Liver (tissue), 9 donors: ENCODE measurements around the gene TRIM40. TPM values are rescaled to one million over a fixed set of nuclear protein-coding genes. Genes with fewer than 3 reads are reported as not detected.

ENCODE experiments used
- DNase-seq: peaks from one replicate; pipeline ENCODE4 v3.0.0-alpha.2; 2017; ENCODE audit warnings: low spot score
- H3K27ac ChIP-seq, 2 donors: one replicate each; pipeline ENCODE4 v1.7.0; 2013; ENCODE audit warnings: inconsistent platforms in 2 of 2, low read length in 2 of 2, control low read depth in 1 of 2, low read depth in 1 of 2, mild to moderate bottlenecking in 1 of 2
- H3K27me3 ChIP-seq, 4 donors: one replicate each; pipeline versions ENCODE4 v1.6.1 to v1.7.0; 2013; ENCODE audit warnings: low read length in 3 of 4, inconsistent platforms in 1 of 4, mild to moderate bottlenecking in 1 of 4, moderate library complexity in 1 of 4; ENCODE audit not compliant: control insufficient read depth in 4 of 4, insufficient read depth in 4 of 4
- H3K36me3 ChIP-seq, 4 donors: one replicate each; pipeline versions ENCODE4 v1.6.1 to v1.7.0; 2013; ENCODE audit warnings: low read length in 3 of 4, mild to moderate bottlenecking in 3 of 4, low read depth in 1 of 4, moderate library complexity in 1 of 4; ENCODE audit not compliant: control insufficient read depth in 4 of 4, insufficient read depth in 3 of 4
- H3K4me1 ChIP-seq, 4 donors: one replicate each; pipeline versions ENCODE4 v1.6.1 to v1.7.0; 2013; ENCODE audit warnings: low read length in 3 of 4, mild to moderate bottlenecking in 3 of 4, moderate library complexity in 1 of 4; ENCODE audit not compliant: control insufficient read depth in 4 of 4, insufficient read depth in 4 of 4
- H3K4me3 ChIP-seq, 3 donors: one replicate each; pipeline versions ENCODE4 v1.6.1 to v1.7.0; 2013; ENCODE audit warnings: low read length in 3 of 3, control low read depth in 1 of 3, low read depth in 1 of 3, mild to moderate bottlenecking in 1 of 3
- H3K9ac ChIP-seq, 2 donors: one replicate each; pipeline ENCODE4 v1.7.0; 2013; ENCODE audit warnings: low read length in 2 of 2, mild to moderate bottlenecking in 2 of 2, moderate library complexity in 2 of 2, control low read depth in 1 of 2, low read depth in 1 of 2
- H3K9me3 ChIP-seq, 4 donors: one replicate each; pipeline versions ENCODE4 v1.6.1 to v1.7.0; 2013; ENCODE audit warnings: low read length in 3 of 4; ENCODE audit not compliant: control insufficient read depth in 4 of 4
- EGR1 ChIP-seq, 2 donors: IDR thresholded peaks; 2 replicates each; pipeline ENCODE4 v1.6.1; 2016 to 2018; ENCODE audit warnings: antibody characterized with exemption in 2 of 2, low read depth in 2 of 2
- FOXA1 ChIP-seq: IDR thresholded peaks from 2 replicates; pipeline ENCODE4 v1.6.1; 2016; ENCODE audit warnings: antibody characterized with exemption
- FOXA2 ChIP-seq: IDR thresholded peaks from 2 replicates; pipeline ENCODE4 v1.6.1; 2016; ENCODE audit warnings: antibody characterized with exemption
- GABPA ChIP-seq, 2 donors: IDR thresholded peaks in 1 of 2; conservative IDR thresholded peaks in 1 of 2; 2 replicates each; pipeline ENCODE4 v1.6.1; 2016; ENCODE audit warnings: antibody characterized with exemption in 2 of 2, mild to moderate bottlenecking in 1 of 2, moderate library complexity in 1 of 2
- HNF4A ChIP-seq, 2 donors: conservative IDR thresholded peaks; 2 replicates each; pipeline ENCODE4 v1.6.1; 2016; ENCODE audit warnings: antibody characterized with exemption in 2 of 2, mild to moderate bottlenecking in 2 of 2
- HNF4G ChIP-seq: IDR thresholded peaks from 2 replicates; pipeline ENCODE4 v1.6.1; 2016; ENCODE audit warnings: antibody characterized with exemption
- JUND ChIP-seq, 2 donors: IDR thresholded peaks; 2 replicates each; pipeline ENCODE4 v1.6.1; 2016; ENCODE audit warnings: antibody characterized with exemption in 2 of 2
- MAX ChIP-seq: IDR thresholded peaks from 2 replicates; pipeline ENCODE4 v1.6.1; 2016; ENCODE audit warnings: antibody characterized with exemption
- RAD21 ChIP-seq, 2 donors: IDR thresholded peaks; 2 replicates each; pipeline ENCODE4 v1.6.1; 2016; ENCODE audit warnings: antibody characterized with exemption in 2 of 2, mild to moderate bottlenecking in 2 of 2
- REST ChIP-seq: IDR thresholded peaks from 2 replicates; pipeline ENCODE4 v1.6.1; 2016; ENCODE audit warnings: antibody characterized with exemption, mild to moderate bottlenecking
- SP1 ChIP-seq: IDR thresholded peaks from 2 replicates; pipeline ENCODE4 v1.6.1; 2018; ENCODE audit warnings: antibody characterized with exemption, mild to moderate bottlenecking
- YY1 ChIP-seq: IDR thresholded peaks from 2 replicates; pipeline ENCODE4 v1.6.1; 2016; ENCODE audit warnings: antibody characterized with exemption, mild to moderate bottlenecking
- ZBTB33 ChIP-seq: IDR thresholded peaks from 2 replicates; pipeline ENCODE4 v1.6.1; 2016; ENCODE audit warnings: antibody characterized with exemption
- WGBS: extraction: QIAGEN DNeasy Blood & Tissue Kit; methylation state at CpG from one replicate; pipeline ENCODE4 v1.1.7; 2013; 5-methylcytosine and 5-hydroxymethylcytosine counted together
- polyA plus RNA-seq, 2 donors: library from polyadenylated mRNA; stranded (reverse) in 1 of 2; unstranded in 1 of 2; fragments of 200-250 nt in 1 of 2; fragments of >200 nt in 1 of 2; fragmentation: Nextera tagmentation in 1 of 2; extraction: Ambion mirVana in 1 of 2; gene quantifications; one replicate each; pipeline versions ENCODE4 v1.2.1 to v1.2.3, GENCODE V29; 2013 to 2015
- total RNA-seq, 2 donors: library from RNA; depleted of rRNA; stranded (reverse); fragments of >200 nt; gene quantifications; one replicate each; pipeline ENCODE4 v1.2.3, GENCODE V29; 2014
- donor health status: healthy.
- donor health status: healthy.
- donor health status: healthy.
- donor health status: healthy.
- donor health status: healthy.

The TRIM40 gene
- total and polyA plus RNA-seq, 4 donors = 0.51 TPM; not detected in 3

GRCh38 chr6:30142665-30143064, 6.7 kb downstream of the TRIM40 start:
- H3K4me1 ChIP-seq = no peaks in the 10 kb centered on the region
- H3K36me3 ChIP-seq = no peaks in the 10 kb centered on the region
- H3K27ac ChIP-seq = no peak overlapping the region
- no peaks in the 10 kb centered on the region for H3K9me3 ChIP-seq
- no peak overlapping the region for H3K4me3 ChIP-seq
- no peak overlapping the region for H3K9ac ChIP-seq
- H3K27me3 ChIP-seq = peaks cover 0 to 8% (median 0%) of the 10 kb centered on the region in 4 donors
- TF ChIP-seq HNF4G (no peak), SP1 (no peak), GABPA (IDR thresholded peaks at IDR 0.05 in 1 of 2, conservative IDR thresholded peaks at IDR 0.05 in 1 of 2) (no peak), ZBTB33 (no peak), MAX (no peak), EGR1 (IDR thresholded peaks at IDR 0.05; ENCODE audit: low read depth in 2 of 2) (no peak), YY1 (no peak), FOXA1 (no peak), RAD21 (IDR thresholded peaks at IDR 0.05) (no peak)
- DNase-seq = no peak
- WGBS = 78% methylated on average over 3 of the region's 3 CpGs

GRCh38 chr6:30143780-30144179, 7.8 kb downstream of the TRIM40 start:
- H3K9me3 ChIP-seq = no peaks in the 10 kb centered on the region
- H3K4me1 ChIP-seq = no peaks in the 10 kb centered on the region
- H3K27ac ChIP-seq = no peak overlapping the region
- peaks cover 0 to 8% (median 0%) of the 10 kb centered on the region in 4 donors for H3K27me3 ChIP-seq
- no peak overlapping the region for H3K9ac ChIP-seq
- 62% methylated on average over 2 of the region's 2 CpGs for WGBS
- no peak overlapping the region for H3K4me3 ChIP-seq
- no peak for TF ChIP-seq FOXA2
- TF ChIP-seq HNF4A (conservative IDR thresholded peaks at IDR 0.05) = no peak
- TF ChIP-seq JUND (IDR thresholded peaks at IDR 0.05) = no peak
- TF ChIP-seq YY1 = no peak
- no peak for TF ChIP-seq GABPA (IDR thresholded peaks at IDR 0.05 in 1 of 2, conservative IDR thresholded peaks at IDR 0.05 in 1 of 2)
- TF ChIP-seq REST = no peak
- no peak for TF ChIP-seq ZBTB33
- no peak for TF ChIP-seq FOXA1
- DNase-seq = no peak
- no peaks in the 10 kb centered on the region for H3K36me3 ChIP-seq
